HL-60 (cell line): ENCODE measurements around the gene WDFY4.
A peak's percentile ranks its signal among the peaks of the same experiment; 100 is the strongest.

Experiments used
- DNase-seq, 2 experiments: peaks; one replicate each; pipeline ENCODE4 v3.0.0-alpha.2; 2010 to 2020; ENCODE audit warnings: low read depth in 1 of 2, low spot score in 1 of 2
- H3K27ac ChIP-seq: fragments of 250-450 bp; sonication (Bioruptor Pico); replicated peaks from 2 replicates; pipeline ENCODE4 v1.5.1; 2020; ENCODE audit warnings: mild to moderate bottlenecking, moderate library complexity
- H3K27me3 ChIP-seq: fragments of 250-450 bp; sonication (Bioruptor Pico); 2 replicates; pipeline ENCODE4 v1.5.1; 2021; ENCODE audit warnings: mild to moderate bottlenecking, moderate library complexity; ENCODE audit not compliant: insufficient read depth, poor library complexity, severe bottlenecking
- H3K4me3 ChIP-seq: replicated peaks from 2 replicates; pipeline ENCODE4 v1.5.1; 2011; ENCODE audit warnings: mild to moderate bottlenecking, control low read depth, low read length; ENCODE audit not compliant: insufficient read depth
- CTCF ChIP-seq: IDR thresholded peaks from one replicate; pipeline ENCODE4 v1.5.1; 2011; ENCODE audit warnings: low read length, control low read depth, inconsistent platforms; ENCODE audit not compliant: insufficient read depth
- GABPA ChIP-seq: IDR thresholded peaks from 2 replicates; pipeline ENCODE4 v1.6.1; 2012; ENCODE audit warnings: low read depth
- POLR2AphosphoS5 ChIP-seq: IDR thresholded peaks from 2 replicates; pipeline ENCODE4 v1.6.1; 2012; ENCODE audit warnings: low read depth
- REST ChIP-seq: IDR thresholded peaks from 2 replicates; pipeline ENCODE4 v1.6.1; 2012; ENCODE audit warnings: low read depth; ENCODE audit not compliant: insufficient replicate concordance
- SPI1 ChIP-seq: IDR thresholded peaks from 2 replicates; pipeline ENCODE4 v1.6.1; 2012; ENCODE audit warnings: low read depth, mild to moderate bottlenecking, borderline replicate concordance

Gene WDFY4

DNA sequence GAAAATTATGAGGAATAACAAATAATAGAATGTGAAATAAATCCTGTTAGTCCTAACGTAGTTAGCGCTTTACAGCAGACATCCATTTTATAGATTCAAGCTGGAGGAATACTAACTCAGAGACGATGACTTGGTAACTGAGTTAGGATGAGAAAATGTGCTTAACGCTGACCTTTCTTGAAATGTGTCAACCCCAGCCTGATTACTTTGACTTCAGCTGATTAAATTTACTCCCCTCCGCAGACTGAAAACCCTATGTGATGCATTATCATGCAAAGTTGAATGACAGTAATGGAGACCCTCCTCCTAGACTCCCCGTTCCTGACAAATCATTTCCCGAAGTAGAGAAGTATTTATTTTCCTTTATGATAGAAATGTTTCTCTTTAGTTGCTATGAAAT, 54.5 kb downstream of the WDFY4 start:
- Histone ChIP-seq H3K27ac (no peak overlapping the region), H3K4me3 (no peak overlapping the region), H3K27me3 (no peaks in the 10 kb centered on the region)
- no peak for DNase-seq
- TF ChIP-seq CTCF = no peak
- no peak for TF ChIP-seq SPI1
- TF ChIP-seq REST = no peak
- no peak for TF ChIP-seq POLR2AphosphoS5
- no peak for TF ChIP-seq GABPA

DNA sequence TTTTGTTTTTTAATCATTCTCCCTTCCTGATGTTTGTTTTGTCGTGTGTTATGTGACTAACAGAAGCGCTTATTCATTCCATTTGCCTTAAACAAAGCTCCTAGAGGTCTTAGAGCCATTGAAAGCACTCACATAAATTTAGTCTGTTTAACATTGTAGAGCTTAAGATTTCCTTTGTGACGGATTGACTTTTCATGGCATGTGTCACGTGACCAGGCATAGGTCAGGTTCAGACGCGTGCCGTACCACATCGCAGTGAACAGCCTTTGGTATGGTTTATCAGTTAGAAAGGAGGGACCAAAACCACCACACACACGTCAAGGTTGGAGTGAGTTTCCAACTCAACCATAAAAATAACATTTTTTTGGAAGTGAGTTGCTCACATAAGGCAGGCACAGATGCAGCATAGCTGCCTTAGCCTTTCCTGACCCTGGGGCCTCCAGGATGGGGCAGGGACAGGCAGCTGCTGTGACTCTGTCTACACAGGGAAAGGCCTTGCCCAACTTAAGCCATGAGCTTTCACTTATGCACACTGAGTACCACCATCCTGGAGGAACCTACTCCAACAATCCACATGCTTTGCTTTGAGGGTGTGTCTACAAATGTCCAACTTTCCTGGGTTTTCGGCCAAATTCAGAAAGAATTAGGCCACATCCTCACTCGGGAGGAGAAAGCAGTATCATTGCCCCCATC, 55.5 kb downstream of the WDFY4 start:
- Histone ChIP-seq H3K4me3 (no peak overlapping the region), H3K27me3 (no peaks in the 10 kb centered on the region), H3K27ac (no peak overlapping the region)
- TF ChIP-seq REST = no peak
- TF ChIP-seq CTCF = no peak
- no peak for TF ChIP-seq GABPA
- no peak for TF ChIP-seq SPI1
- no peak for TF ChIP-seq POLR2AphosphoS5
- no peak for DNase-seq

DNA sequence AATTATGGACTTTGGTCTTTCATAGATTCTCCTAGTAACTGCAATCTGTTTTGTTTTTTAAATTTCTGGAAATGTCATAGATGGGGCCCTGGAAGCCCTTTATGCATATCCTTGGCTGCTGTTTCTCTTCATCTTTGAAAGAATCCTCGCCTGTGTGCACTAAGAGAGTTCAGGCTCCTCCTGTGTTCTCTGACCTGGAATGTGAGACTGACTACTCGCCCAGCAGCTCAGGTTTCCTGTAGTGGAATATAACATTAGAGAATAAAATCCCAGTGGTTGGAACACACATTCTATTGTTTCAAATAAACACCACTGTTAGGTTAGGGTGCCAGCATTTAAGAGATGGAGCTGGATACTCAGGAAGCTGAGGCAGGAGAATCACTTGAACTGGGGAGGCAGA, 56.3 kb downstream of the WDFY4 start:
- no peak overlapping the region for H3K4me3 ChIP-seq
- H3K27ac ChIP-seq = no peak overlapping the region
- no peak for TF ChIP-seq POLR2AphosphoS5
- no peak for TF ChIP-seq SPI1
- no peak for DNase-seq
- no peaks in the 10 kb centered on the region for H3K27me3 ChIP-seq

- Histone ChIP-seq H3K4me3 (no peak overlapping the region), H3K27me3 (no peaks in the 10 kb centered on the region), H3K27ac (no peak overlapping the region)
- no peak for TF ChIP-seq POLR2AphosphoS5
- no peak for TF ChIP-seq GABPA
- no peak for TF ChIP-seq REST
- TF ChIP-seq CTCF = no peak
- no peak for TF ChIP-seq SPI1
- peak in 1 of 2 experiments; percentile 37 for DNase-seq
These were observed 58.5 kb downstream of the WDFY4 start for GRCh38 chr10:48742891-48743860.
